Measurements from ENCODE around the gene NPHP3. TPM values are rescaled to one million over a fixed set of nuclear protein-coding genes. Genes with fewer than 3 reads are reported as not detected.

The NPHP3 gene
- total RNA-seq, 1 donor, result 41.3 TPM

DNA sequence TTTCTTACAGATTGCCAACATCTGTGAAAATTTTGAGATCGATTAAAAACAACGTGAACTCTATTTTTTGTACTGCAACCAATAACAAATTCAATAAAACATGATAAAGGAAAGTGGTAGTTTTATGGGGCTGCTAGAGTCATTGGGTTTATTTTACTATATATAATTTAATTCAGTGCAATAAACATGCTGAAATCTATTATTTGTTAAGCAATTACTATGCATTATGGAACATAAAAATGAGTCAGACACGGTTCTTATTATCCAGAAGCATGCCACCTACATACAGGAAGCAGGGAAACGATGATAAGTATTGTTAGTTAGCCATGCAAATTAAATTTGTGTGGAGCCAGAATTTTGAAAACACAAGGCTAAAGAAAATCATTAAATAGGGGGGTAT is 27.2 kb downstream of the NPHP3 start:
- no peaks in the 10 kb centered on the region for H4K20me1 ChIP-seq (ENCODE audit: insufficient read depth, low read length)
- no peaks in the 10 kb centered on the region for H3K27me3 ChIP-seq (ENCODE audit: insufficient read depth, low read length)
- no peak overlapping the region for H3K4me3 ChIP-seq (ENCODE audit: insufficient read depth, low read length)
- no peak overlapping the region for H2AFZ ChIP-seq (ENCODE audit: low read length)
- H3K79me2 ChIP-seq (ENCODE audit: insufficient read depth, low read length), result no peaks in the 10 kb centered on the region
- no peak overlapping the region for H3K27ac ChIP-seq (ENCODE audit: low read depth, low read length)
- TF ChIP-seq, protein P1, sequence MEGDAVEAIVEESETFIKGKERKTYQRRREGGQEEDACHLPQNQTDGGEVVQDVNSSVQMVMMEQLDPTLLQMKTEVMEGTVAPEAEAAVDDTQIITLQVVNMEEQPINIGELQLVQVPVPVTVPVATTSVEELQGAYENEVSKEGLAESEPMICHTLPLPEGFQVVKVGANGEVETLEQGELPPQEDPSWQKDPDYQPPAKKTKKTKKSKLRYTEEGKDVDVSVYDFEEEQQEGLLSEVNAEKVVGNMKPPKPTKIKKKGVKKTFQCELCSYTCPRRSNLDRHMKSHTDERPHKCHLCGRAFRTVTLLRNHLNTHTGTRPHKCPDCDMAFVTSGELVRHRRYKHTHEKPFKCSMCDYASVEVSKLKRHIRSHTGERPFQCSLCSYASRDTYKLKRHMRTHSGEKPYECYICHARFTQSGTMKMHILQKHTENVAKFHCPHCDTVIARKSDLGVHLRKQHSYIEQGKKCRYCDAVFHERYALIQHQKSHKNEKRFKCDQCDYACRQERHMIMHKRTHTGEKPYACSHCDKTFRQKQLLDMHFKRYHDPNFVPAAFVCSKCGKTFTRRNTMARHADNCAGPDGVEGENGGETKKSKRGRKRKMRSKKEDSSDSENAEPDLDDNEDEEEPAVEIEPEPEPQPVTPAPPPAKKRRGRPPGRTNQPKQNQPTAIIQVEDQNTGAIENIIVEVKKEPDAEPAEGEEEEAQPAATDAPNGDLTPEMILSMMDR (IDR thresholded peaks at IDR 0.05; ENCODE audit: extremely low read depth, low read depth, low read length), result no peak
- H3K36me3 ChIP-seq (ENCODE audit: insufficient read depth, low read length), result peaks cover 53% of the 10 kb centered on the region
- no peaks in the 10 kb centered on the region for H3K9me3 ChIP-seq (ENCODE audit: low read depth, low read length)
- no peak for DNase-seq (ENCODE audit: insufficient read length, low spot score, missing footprints)
- H3K4me2 ChIP-seq (ENCODE audit: insufficient read depth, low read length), result no peak overlapping the region
- H3K4me1 ChIP-seq (ENCODE audit: insufficient read depth, low read length), result no peaks in the 10 kb centered on the region

DNA sequence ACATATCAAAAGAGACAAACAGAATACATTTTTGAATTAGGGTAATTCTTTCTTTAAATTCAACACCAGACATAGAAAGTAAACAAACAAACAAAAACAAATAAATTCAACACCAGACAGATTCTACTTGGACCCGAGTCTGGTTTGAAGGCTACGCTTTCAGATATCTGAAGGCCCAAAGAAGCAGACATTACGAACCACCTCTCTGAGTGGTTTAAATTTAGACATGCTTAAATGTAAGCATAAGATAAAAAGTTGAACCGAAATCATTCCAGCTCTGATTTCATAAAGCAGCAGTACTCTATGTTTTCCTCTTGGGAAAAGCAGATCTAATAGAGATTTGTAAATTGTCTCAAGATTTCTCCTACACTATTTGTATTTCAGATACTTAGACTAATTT is 32.2 kb downstream of the NPHP3 start:
- Histone ChIP-seq H3K27ac (ENCODE audit: low read depth, low read length) (no peak overlapping the region), H4K20me1 (ENCODE audit: insufficient read depth, low read length) (no peaks in the 10 kb centered on the region), H3K4me1 (ENCODE audit: insufficient read depth, low read length) (no peaks in the 10 kb centered on the region), H3K4me2 (ENCODE audit: insufficient read depth, low read length) (no peak overlapping the region), H3K27me3 (ENCODE audit: insufficient read depth, low read length) (no peaks in the 10 kb centered on the region), H3K9me3 (ENCODE audit: low read depth, low read length) (no peaks in the 10 kb centered on the region), H3K36me3 (ENCODE audit: insufficient read depth, low read length) (peaks cover 76% of the 10 kb centered on the region), H3K4me3 (ENCODE audit: insufficient read depth, low read length) (no peak overlapping the region), H3K79me2 (ENCODE audit: insufficient read depth, low read length) (no peaks in the 10 kb centered on the region), H2AFZ (ENCODE audit: low read length) (no peak overlapping the region)
- no peak for DNase-seq (ENCODE audit: insufficient read length, low spot score, missing footprints)
- TF ChIP-seq, protein P1 (IDR thresholded peaks at IDR 0.05; ENCODE audit: extremely low read depth, low read depth, low read length), result no peak

DNA sequence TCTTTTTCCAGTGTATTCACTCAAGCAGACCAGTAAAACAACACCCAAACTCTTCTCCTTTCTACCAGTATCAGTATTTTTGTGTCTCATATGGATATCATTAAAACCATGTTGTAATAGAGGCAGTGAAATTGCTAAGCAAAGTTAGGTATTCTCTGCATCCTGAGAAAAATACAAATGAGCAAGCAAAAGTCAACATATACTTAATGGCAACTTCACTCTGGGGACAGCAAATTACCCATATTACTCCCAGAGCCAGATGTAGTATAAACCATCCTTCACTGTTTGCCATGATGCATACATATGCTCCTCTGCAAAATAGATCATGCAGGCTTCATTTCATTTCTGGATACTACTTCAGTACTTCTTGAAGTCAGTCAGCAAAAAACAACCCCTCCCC is 40.0 kb downstream of the NPHP3 start:
- H4K20me1 ChIP-seq (ENCODE audit: insufficient read depth, low read length), result no peaks in the 10 kb centered on the region
- TF ChIP-seq, protein P1 (IDR thresholded peaks at IDR 0.05; ENCODE audit: extremely low read depth, low read depth, low read length), result no peak
- no peaks in the 10 kb centered on the region for H3K27me3 ChIP-seq (ENCODE audit: insufficient read depth, low read length)
- H3K4me3 ChIP-seq (ENCODE audit: insufficient read depth, low read length), result no peak overlapping the region
- H3K79me2 ChIP-seq (ENCODE audit: insufficient read depth, low read length), result no peaks in the 10 kb centered on the region
- H2AFZ ChIP-seq (ENCODE audit: low read length), result no peak overlapping the region
- H3K4me1 ChIP-seq (ENCODE audit: insufficient read depth, low read length), result no peaks in the 10 kb centered on the region
- peaks cover 67% of the 10 kb centered on the region for H3K36me3 ChIP-seq (ENCODE audit: insufficient read depth, low read length)
- no peak overlapping the region for H3K27ac ChIP-seq (ENCODE audit: low read depth, low read length)
- no peak overlapping the region for H3K4me2 ChIP-seq (ENCODE audit: insufficient read depth, low read length)
- no peak for DNase-seq (ENCODE audit: insufficient read length, low spot score, missing footprints)
- no peaks in the 10 kb centered on the region for H3K9me3 ChIP-seq (ENCODE audit: low read depth, low read length)

DNA sequence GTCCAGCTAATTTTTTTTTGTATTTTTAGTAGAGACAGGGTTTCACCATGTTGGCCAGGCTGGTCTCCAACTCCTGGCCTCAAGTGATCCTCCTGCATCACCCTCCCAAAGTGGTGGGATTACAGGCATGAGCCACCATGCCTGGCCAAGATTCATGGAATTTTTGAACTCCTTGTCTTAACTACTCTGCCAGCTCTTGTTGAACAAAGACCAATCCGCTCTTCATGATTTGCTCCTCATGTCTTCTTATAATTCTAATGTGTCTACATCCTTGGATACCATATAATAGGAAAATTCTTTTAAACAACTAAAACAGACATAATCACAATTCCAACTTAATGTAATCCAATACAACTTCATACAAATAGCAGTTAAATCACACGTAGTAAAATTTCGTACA is 40.8 kb downstream of the NPHP3 start:
- Histone ChIP-seq H2AFZ (ENCODE audit: low read length) (no peak overlapping the region), H3K27ac (ENCODE audit: low read depth, low read length) (no peak overlapping the region), H3K4me1 (ENCODE audit: insufficient read depth, low read length) (no peaks in the 10 kb centered on the region), H3K4me2 (ENCODE audit: insufficient read depth, low read length) (no peak overlapping the region), H3K36me3 (ENCODE audit: insufficient read depth, low read length) (peaks cover 65% of the 10 kb centered on the region), H3K79me2 (ENCODE audit: insufficient read depth, low read length) (no peaks in the 10 kb centered on the region), H3K4me3 (ENCODE audit: insufficient read depth, low read length) (no peak overlapping the region), H3K9me3 (ENCODE audit: low read depth, low read length) (no peaks in the 10 kb centered on the region), H4K20me1 (ENCODE audit: insufficient read depth, low read length) (no peaks in the 10 kb centered on the region), H3K27me3 (ENCODE audit: insufficient read depth, low read length) (no peaks in the 10 kb centered on the region)
- TF ChIP-seq, protein P1 (IDR thresholded peaks at IDR 0.05; ENCODE audit: extremely low read depth, low read depth, low read length), result no peak
- no peak for DNase-seq (ENCODE audit: insufficient read length, low spot score, missing footprints)
